ENCODE results near the gene RPL10.

Gene RPL10

DNA sequence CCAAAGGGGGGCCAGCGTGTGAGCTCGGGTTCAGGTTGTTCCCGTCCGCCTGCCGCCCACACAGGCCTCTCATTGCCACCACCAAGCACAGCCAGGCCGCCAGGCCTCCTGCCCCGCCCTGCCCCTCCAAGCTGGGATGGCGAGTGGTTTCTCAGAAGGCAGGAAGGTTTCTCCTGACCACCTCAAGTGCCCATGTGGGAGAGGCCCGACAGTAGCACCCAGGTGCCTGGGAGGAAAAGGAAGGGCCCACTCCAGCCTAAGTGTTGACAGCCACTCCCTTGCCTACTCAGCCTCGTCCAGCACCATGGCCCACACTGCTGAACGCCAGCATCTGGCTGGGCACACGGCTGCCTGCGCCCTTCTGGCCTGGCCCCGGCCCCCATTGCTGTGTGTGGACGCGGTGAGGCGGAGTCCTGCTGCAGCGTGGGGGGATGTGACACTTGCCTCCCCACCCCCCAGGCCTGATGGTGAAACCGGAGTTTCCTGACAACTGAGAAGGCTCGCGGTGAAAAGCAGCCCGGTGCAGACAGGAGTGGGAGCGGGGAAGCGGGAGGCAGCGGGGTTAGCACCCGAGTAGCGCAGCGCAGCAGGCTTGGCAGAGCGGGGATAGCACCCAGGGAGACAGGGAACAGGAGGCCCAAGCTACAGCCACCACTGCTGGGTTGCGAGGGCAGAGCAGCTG is 42.9 kb upstream of the RPL10 start:
- peaks cover 100% of the 10 kb centered on the region for H3K36me3 Mint-ChIP-seq (ENCODE audit: insufficient read depth)
- peak overlapping the region in 1 of 2 donors; percentile 99 for H3K27ac Mint-ChIP-seq
- H3K4me3 Mint-ChIP-seq = peak overlapping the region; percentile 8 to 41
- H3K27me3 Mint-ChIP-seq = no peaks in the 10 kb centered on the region
- peaks cover 12 to 41% of the 10 kb centered on the region in 2 donors for H3K4me1 Mint-ChIP-seq (ENCODE audit: low read depth in 2 of 2)
- DNase-seq (peak in 1 of 3 experiments; percentile 3), ATAC-seq (replicated peaks) (no peak)
- no peaks in the 10 kb centered on the region for H3K9me3 Mint-ChIP-seq

- DNase-seq = no peak
- H3K27ac Mint-ChIP-seq = peak overlapping the region in 1 of 2 donors; percentile 99
Measured at GRCh38 chrX:154355776-154356140, 42.4 kb upstream of the RPL10 start.

DNA sequence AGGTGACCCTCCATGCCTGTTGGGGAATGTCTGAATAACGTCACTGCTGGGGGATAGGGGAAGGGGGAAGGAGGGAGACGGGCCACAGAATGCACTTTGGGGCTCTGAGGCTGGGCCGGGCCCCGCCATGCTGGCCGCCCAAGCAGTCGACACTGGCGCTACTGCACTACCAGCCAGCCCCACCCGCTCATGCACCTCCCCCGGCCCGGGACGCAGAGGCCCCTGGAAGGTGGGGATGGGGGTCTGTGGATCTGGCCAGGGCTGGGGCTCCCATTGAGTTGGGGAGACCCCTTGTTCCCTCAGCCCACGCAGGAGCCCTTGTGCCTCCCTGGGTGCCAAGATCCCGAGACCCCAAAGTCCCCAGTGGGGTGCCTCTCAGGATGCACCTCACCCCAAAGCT is 41.6 kb upstream of the RPL10 start:
- H3K9me3 Mint-ChIP-seq = no peaks in the 10 kb centered on the region
- H3K4me1 Mint-ChIP-seq (ENCODE audit: low read depth in 2 of 2) = peaks cover 8 to 38% of the 10 kb centered on the region in 2 donors
- ATAC-seq (replicated peaks) = no peak
- peak overlapping the region in 1 of 2 donors; percentile 72 for H3K4me3 Mint-ChIP-seq
- H3K27ac Mint-ChIP-seq = peak overlapping the region in 1 of 2 donors; percentile 99
- H3K36me3 Mint-ChIP-seq (ENCODE audit: insufficient read depth) = peaks cover 100% of the 10 kb centered on the region
- no peak for DNase-seq
- no peaks in the 10 kb centered on the region for H3K27me3 Mint-ChIP-seq

More at GRCh38 chrX:154355776-154356140, 42.4 kb upstream of the RPL10 start:
- H3K9me3 Mint-ChIP-seq = no peaks in the 10 kb centered on the region
- H3K36me3 Mint-ChIP-seq (ENCODE audit: insufficient read depth) = peaks cover 100% of the 10 kb centered on the region
- H3K4me3 Mint-ChIP-seq = peak overlapping the region in 1 of 2 donors; percentile 72
- peaks cover 12 to 41% of the 10 kb centered on the region in 2 donors for H3K4me1 Mint-ChIP-seq (ENCODE audit: low read depth in 2 of 2)
- ATAC-seq (replicated peaks) = no peak
- no peaks in the 10 kb centered on the region for H3K27me3 Mint-ChIP-seq

DNA sequence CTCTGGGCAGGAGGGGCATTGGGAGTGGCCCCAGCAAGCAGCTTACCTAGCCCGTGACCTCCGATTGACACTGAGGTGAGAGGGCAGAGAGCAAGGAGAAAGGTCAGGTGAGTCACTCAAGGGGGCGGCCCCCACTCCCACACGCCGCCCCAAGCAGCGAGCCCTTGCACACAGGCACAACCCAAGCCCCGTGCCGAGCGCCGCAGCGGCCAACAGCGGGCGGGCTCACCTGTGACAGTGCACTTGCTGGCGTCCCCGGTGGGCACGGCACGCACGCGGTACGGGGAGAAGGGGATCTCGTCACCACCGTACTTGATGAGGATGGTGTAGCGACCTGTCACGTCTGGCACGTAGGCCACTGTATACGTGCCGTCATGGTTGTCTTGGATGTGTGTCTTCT is 41.0 kb upstream of the RPL10 start:
- no peak for ATAC-seq (replicated peaks)
- H3K4me3 Mint-ChIP-seq = peak overlapping the region; percentile 36 to 51
- peaks cover 6 to 33% of the 10 kb centered on the region in 2 donors for H3K4me1 Mint-ChIP-seq (ENCODE audit: low read depth in 2 of 2)

DNA sequence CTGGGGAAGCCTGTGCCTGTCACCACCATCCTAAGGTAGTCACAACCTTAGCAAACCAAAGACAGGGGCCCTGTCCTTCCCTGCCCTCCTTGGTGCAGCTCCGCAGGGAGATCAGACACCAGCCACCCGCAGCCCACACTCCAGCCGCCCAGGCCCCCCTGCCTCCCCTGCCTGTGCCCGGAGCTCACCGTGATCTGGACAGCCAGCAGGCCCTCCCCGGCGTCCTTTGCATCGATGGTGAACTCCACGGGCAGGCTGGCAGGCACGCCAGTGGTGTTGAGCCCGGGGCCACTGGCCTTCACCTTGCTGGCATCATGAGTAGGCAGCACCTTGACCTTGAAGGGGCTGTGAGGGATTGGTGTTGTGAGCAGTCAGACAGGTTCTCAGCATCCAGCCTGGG is 40.2 kb upstream of the RPL10 start:
- Mint-ChIP-seq H3K27ac (peak overlapping the region in 1 of 2 donors; percentile 99), H3K9me3 (no peaks in the 10 kb centered on the region), H3K36me3 (ENCODE audit: insufficient read depth) (peaks cover 100% of the 10 kb centered on the region), H3K27me3 (no peaks in the 10 kb centered on the region), H3K4me3 (peak overlapping the region in 1 of 2 donors; percentile 74), H3K4me1 (ENCODE audit: low read depth in 2 of 2) (peaks cover 6 to 35% of the 10 kb centered on the region in 2 donors)
- ATAC-seq (replicated peaks) (no peak), DNase-seq (no peak)

More for the DNA sequence above, 41.0 kb upstream of the RPL10 start:
- DNase-seq = no peak
- Mint-ChIP-seq H3K9me3 (no peaks in the 10 kb centered on the region), H3K36me3 (ENCODE audit: insufficient read depth) (peaks cover 100% of the 10 kb centered on the region), H3K27ac (peak overlapping the region in 1 of 2 donors; percentile 99), H3K27me3 (no peaks in the 10 kb centered on the region)

GRCh38 chrX:154358829-154359228 is 39.3 kb upstream of the RPL10 start:
- Mint-ChIP-seq H3K36me3 (ENCODE audit: insufficient read depth) (peaks cover 100% of the 10 kb centered on the region), H3K27ac (peak overlapping the region; percentile 75 to 93), H3K4me1 (ENCODE audit: low read depth in 2 of 2) (peaks cover 6 to 31% of the 10 kb centered on the region in 2 donors), H3K27me3 (no peaks in the 10 kb centered on the region), H3K4me3 (peak overlapping the region; percentile 18 to 74), H3K9me3 (no peaks in the 10 kb centered on the region)
- DNase-seq = no peak
- ATAC-seq (replicated peaks) = no peak

GRCh38 chrX:154359362-154360154 is 38.6 kb upstream of the RPL10 start:
- H3K4me3 Mint-ChIP-seq = peak overlapping the region in 1 of 2 donors; percentile 27
- DNase-seq = no peak
- peaks cover 100% of the 10 kb centered on the region for H3K36me3 Mint-ChIP-seq (ENCODE audit: insufficient read depth)
- peak overlapping the region in 1 of 2 donors; percentile 98 for H3K27ac Mint-ChIP-seq
- no peak for ATAC-seq (replicated peaks)
- H3K9me3 Mint-ChIP-seq = no peaks in the 10 kb centered on the region
- peaks cover 6 to 28% of the 10 kb centered on the region in 2 donors for H3K4me1 Mint-ChIP-seq (ENCODE audit: low read depth in 2 of 2)
- H3K27me3 Mint-ChIP-seq = no peaks in the 10 kb centered on the region

GRCh38 chrX:154360155-154360713 is 37.9 kb upstream of the RPL10 start:
- no peaks in the 10 kb centered on the region for H3K27me3 Mint-ChIP-seq
- peaks cover 6 to 34% of the 10 kb centered on the region in 2 donors for H3K4me1 Mint-ChIP-seq (ENCODE audit: low read depth in 2 of 2)
- DNase-seq (no peak), ATAC-seq (replicated peaks) (no peak)
- peak overlapping the region; percentile 20 to 55 for H3K4me3 Mint-ChIP-seq
- H3K36me3 Mint-ChIP-seq (ENCODE audit: insufficient read depth) = peaks cover 100% of the 10 kb centered on the region
- H3K27ac Mint-ChIP-seq = peak overlapping the region in 1 of 2 donors; percentile 98
- H3K9me3 Mint-ChIP-seq = no peaks in the 10 kb centered on the region

DNA sequence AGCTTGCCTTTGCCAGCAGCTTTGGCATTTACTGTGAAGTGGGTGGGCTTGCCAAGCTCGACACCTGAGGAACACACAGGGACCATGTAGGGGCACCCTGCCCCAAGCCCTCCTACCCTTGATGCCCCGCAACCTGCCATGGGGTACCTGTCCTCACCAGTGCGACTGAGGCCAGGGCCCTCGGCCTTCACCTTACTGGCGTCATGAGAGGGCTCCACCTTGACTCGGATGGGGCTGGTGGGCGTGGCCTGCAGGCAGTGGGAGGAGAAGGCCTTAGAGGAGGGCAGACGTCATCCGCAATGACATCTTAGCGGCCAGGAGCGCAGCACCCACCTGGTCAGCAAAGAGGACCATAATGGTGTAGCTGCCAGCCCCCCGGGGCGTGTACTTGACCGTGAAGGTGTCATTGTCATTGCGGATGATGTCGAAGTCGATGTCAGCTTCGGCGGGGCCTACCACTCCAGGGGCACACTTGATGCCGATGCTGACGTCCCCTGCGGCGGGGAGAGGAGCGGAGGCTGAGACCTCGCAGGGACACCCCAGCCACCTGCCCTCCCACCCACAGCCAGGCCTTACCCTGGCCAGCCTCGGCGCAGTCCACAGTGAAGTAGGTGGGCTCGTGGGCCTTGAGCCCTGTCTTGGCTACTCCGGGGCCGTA is 36.0 kb upstream of the RPL10 start:
- Mint-ChIP-seq H3K27me3 (no peaks in the 10 kb centered on the region), H3K9me3 (no peaks in the 10 kb centered on the region), H3K4me1 (ENCODE audit: low read depth in 2 of 2) (peaks cover 6 to 27% of the 10 kb centered on the region in 2 donors), H3K27ac (peak overlapping the region in 1 of 2 donors; percentile 98), H3K36me3 (ENCODE audit: insufficient read depth) (peaks cover 100% of the 10 kb centered on the region), H3K4me3 (peak overlapping the region in 1 of 2 donors; percentile 55)
- ATAC-seq (replicated peaks) (no peak), DNase-seq (no peak)

- Mint-ChIP-seq H3K36me3 (ENCODE audit: insufficient read depth) (peaks cover 100% of the 10 kb centered on the region), H3K4me1 (ENCODE audit: low read depth in 2 of 2) (peaks cover 6 to 24% of the 10 kb centered on the region in 2 donors), H3K27ac (peak overlapping the region in 1 of 2 donors; percentile 98), H3K9me3 (no peaks in the 10 kb centered on the region), H3K4me3 (peak overlapping the region in 1 of 2 donors; percentile 40), H3K27me3 (no peaks in the 10 kb centered on the region)
- DNase-seq (no peak), ATAC-seq (replicated peaks) (no peak)
Measured at GRCh38 chrX:154363706-154364439, 34.3 kb upstream of the RPL10 start.

DNA sequence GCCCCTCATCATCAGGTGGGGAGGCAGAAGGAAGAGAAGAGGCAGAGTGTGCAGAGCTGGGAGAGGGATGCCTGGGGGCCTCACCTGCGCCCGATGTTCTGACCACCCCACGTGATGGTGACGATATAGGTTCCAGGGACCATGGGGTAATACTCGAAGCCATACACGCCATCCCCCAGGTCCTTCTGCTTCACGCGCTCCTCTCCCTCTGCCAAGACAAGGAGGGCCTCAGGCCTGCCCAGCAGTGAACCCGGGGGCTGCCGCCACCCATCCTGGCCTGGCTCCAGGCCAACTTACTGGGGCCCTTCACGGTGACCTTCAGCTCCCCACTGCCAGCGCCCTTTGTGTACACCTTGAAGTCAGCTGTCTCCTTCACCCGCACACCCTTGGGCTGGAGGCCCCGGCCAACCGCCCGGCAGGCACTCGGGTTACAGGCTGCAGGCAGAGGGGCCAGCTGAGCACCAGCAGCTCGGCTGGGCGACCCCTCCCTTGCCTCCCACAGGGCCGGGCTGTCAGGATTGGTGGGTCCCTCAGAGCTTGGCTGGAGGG is 33.1 kb upstream of the RPL10 start:
- ATAC-seq (replicated peaks) = no peak
- Mint-ChIP-seq H3K36me3 (ENCODE audit: insufficient read depth) (peaks cover 100% of the 10 kb centered on the region), H3K4me3 (peak overlapping the region; percentile 45 to 59)

GRCh38 chrX:154365997-154366665 is 32.0 kb upstream of the RPL10 start:
- H3K4me3 Mint-ChIP-seq = peak overlapping the region in 1 of 2 donors; percentile 19
- no peak for DNase-seq
- peaks cover 6 to 21% of the 10 kb centered on the region in 2 donors for H3K4me1 Mint-ChIP-seq (ENCODE audit: low read depth in 2 of 2)
- ATAC-seq (replicated peaks) = no peak
- peaks cover 100% of the 10 kb centered on the region for H3K36me3 Mint-ChIP-seq (ENCODE audit: insufficient read depth)
- peak overlapping the region in 1 of 2 donors; percentile 98 for H3K27ac Mint-ChIP-seq
- no peaks in the 10 kb centered on the region for H3K27me3 Mint-ChIP-seq
- no peaks in the 10 kb centered on the region for H3K9me3 Mint-ChIP-seq

More for the DNA sequence above, 33.1 kb upstream of the RPL10 start:
- Mint-ChIP-seq H3K27me3 (no peaks in the 10 kb centered on the region), H3K4me1 (ENCODE audit: low read depth in 2 of 2) (peaks cover 6 to 22% of the 10 kb centered on the region in 2 donors), H3K9me3 (no peaks in the 10 kb centered on the region), H3K27ac (peak overlapping the region; percentile 68 to 98)
- no peak for DNase-seq

Data from effector memory CD8-positive, alpha-beta T cell (primary cell).